Endothelial cell of umbilical vein (primary cell): Measurements from ENCODE around the gene ZNF91. TPM values are rescaled to one million over a fixed set of nuclear protein-coding genes. Genes with fewer than 3 reads are reported as not detected.
"Not testable (repeated sequence)": the region's sequence is repeated elsewhere in the genome, so short reads cannot be mapped to it uniquely, and the experiment has no call there.

Experiments used
- BruUV-seq: library from RNA; stranded (reverse); fragments of 400-500 nt; replicated peaks from 2 replicates; lab custom pipeline; 2021; lab: Mats Ljungman, UMichigan
- CTCF ChIA-PET: fragments of 300-600, 350-600 bp; sonication (Branson Sonifier 250); formaldehyde crosslinking; loops from one replicate; lab custom pipeline; 2021; ENCODE audit warnings: antibody characterized with exemption, inconsistent platforms; lab: Charles Lee
- POLR2A ChIA-PET: fragments of 300-600, 350-600 bp; sonication (Branson Sonifier 250); formaldehyde crosslinking; loops from one replicate; lab custom pipeline; 2021; ENCODE audit warnings: antibody characterized with exemption, inconsistent platforms; lab: Charles Lee
- DNase-seq: peaks from one replicate; pipeline ENCODE4 v3.0.0-alpha.2; 2011; ENCODE audit warnings: low read depth, low spot score
- FAIRE-seq: peaks from 2 replicates; lab custom pipeline; 2011; peaks lifted over from hg19 to GRCh38; lab: Jason Lieb, UNC
- H2AFZ ChIP-seq: 2 replicates; pipeline ENCODE4 v1.6.0; 2012; ENCODE audit warnings: low read depth, low read length, control low read depth, inconsistent platforms
- H3K27ac ChIP-seq: 2 replicates; pipeline ENCODE4 v1.5.1; 2011; ENCODE audit warnings: low read depth, mild to moderate bottlenecking, control low read depth, low read length, moderate library complexity; ENCODE audit not compliant: insufficient read depth
- H3K27me3 ChIP-seq, 2 experiments: 2 replicates each; pipeline versions ENCODE4 v1.6.0 to v1.6.1; 2011; ENCODE audit warnings: low read length in 2 of 2, mixed read lengths in 1 of 2; ENCODE audit not compliant: control insufficient read depth in 2 of 2, insufficient read depth in 2 of 2
- H3K36me3 ChIP-seq, 2 experiments: 2 replicates in 1 of 2; 3 replicates in 1 of 2; pipeline ENCODE4 v1.5.1; 2011; ENCODE audit warnings: low read length in 2 of 2, mild to moderate bottlenecking in 1 of 2, moderate library complexity in 1 of 2; ENCODE audit not compliant: control insufficient read depth in 2 of 2, insufficient read depth in 2 of 2; ENCODE audit errors: extremely low read depth in 1 of 2
- H3K4me1 ChIP-seq: 3 replicates; pipeline ENCODE4 v1.5.1; 2011; ENCODE audit warnings: mild to moderate bottlenecking, low read length; ENCODE audit not compliant: control insufficient read depth, insufficient read depth; ENCODE audit errors: extremely low read depth
- H3K4me2 ChIP-seq: 2 replicates; pipeline ENCODE4 v1.6.1; 2011; ENCODE audit warnings: low read length, control low read depth, mixed read lengths; ENCODE audit not compliant: insufficient read depth
- H3K4me3 ChIP-seq, 3 experiments: fragments of 200-600 bp in 1 of 3; sonication (generic), shearing (Covaris generic) in 1 of 3; replicated peaks in 1 of 3; 2 replicates each; pipeline ENCODE4 v1.5.1; 2011 to 2016; ENCODE audit warnings: control low read depth in 3 of 3, low read length in 3 of 3, mild to moderate bottlenecking in 2 of 3, inconsistent platforms in 1 of 3, low read depth in 1 of 3, moderate library complexity in 1 of 3; ENCODE audit not compliant: insufficient read depth in 1 of 3
- H3K79me2 ChIP-seq: 2 replicates; pipeline ENCODE4 v1.6.0; 2012; ENCODE audit warnings: low read length, inconsistent platforms; ENCODE audit not compliant: control insufficient read depth, insufficient read depth
- H3K9ac ChIP-seq: replicated peaks from 2 replicates; pipeline ENCODE3; 2011; ENCODE audit warnings: low read length, control low read depth; ENCODE audit not compliant: insufficient read depth; ENCODE audit errors: extremely low read depth
- H3K9me1 ChIP-seq: replicated peaks from 3 replicates; pipeline ENCODE4 v1.6.0; 2011; ENCODE audit warnings: mild to moderate bottlenecking, low read length; ENCODE audit not compliant: control insufficient read depth, insufficient read depth; ENCODE audit errors: extremely low read depth
- H3K9me3 ChIP-seq: replicated peaks from 2 replicates; pipeline ENCODE4 v1.5.1; 2012; ENCODE audit warnings: low read length, inconsistent platforms; ENCODE audit not compliant: control insufficient read depth, insufficient read depth
- H4K20me1 ChIP-seq: replicated peaks from 2 replicates; pipeline ENCODE3; 2011; ENCODE audit warnings: mild to moderate bottlenecking, low read length; ENCODE audit not compliant: control insufficient read depth, insufficient read depth; ENCODE audit errors: extremely low read depth
- CTCF ChIP-seq, 2 donors: IDR thresholded peaks; 1 replicate in 1 of 2; 2 replicates in 1 of 2; pipeline ENCODE4 v1.5.1; 2011; ENCODE audit warnings: low read length in 2 of 2, mild to moderate bottlenecking in 2 of 2, moderate library complexity in 2 of 2, control low read depth in 1 of 2, inconsistent platforms in 1 of 2, low read depth in 1 of 2; ENCODE audit not compliant: insufficient read depth in 1 of 2; ENCODE audit errors: extremely low read depth in 1 of 2
- EZH2 ChIP-seq: IDR thresholded peaks from 2 replicates; pipeline ENCODE4 v1.6.1; 2012; ENCODE audit warnings: borderline replicate concordance, low read depth, mild to moderate bottlenecking, moderate library complexity, low read length, inconsistent platforms; ENCODE audit not compliant: severe bottlenecking
- FOS ChIP-seq: IDR thresholded peaks from 2 replicates; pipeline ENCODE4 v1.6.1; 2011; ENCODE audit warnings: mild to moderate bottlenecking, low read length, moderate library complexity, borderline replicate concordance; ENCODE audit not compliant: insufficient read depth
- GATA2 ChIP-seq: IDR thresholded peaks from 2 replicates; pipeline ENCODE4 v1.7.0; 2011; ENCODE audit warnings: low read depth, mild to moderate bottlenecking, moderate library complexity, mixed read lengths, low read length; ENCODE audit not compliant: insufficient read length, insufficient read depth
- JUN ChIP-seq: IDR thresholded peaks from 2 replicates; pipeline ENCODE4 v1.6.1; 2011; ENCODE audit warnings: borderline replicate concordance, low read depth; ENCODE audit not compliant: insufficient read length, insufficient read depth
- MAX ChIP-seq: IDR thresholded peaks from 2 replicates; pipeline ENCODE4 v1.6.1; 2011; ENCODE audit not compliant: insufficient read depth, insufficient read length
- MYC ChIP-seq: IDR thresholded peaks from one replicate; pipeline ENCODE4 v1.6.1; 2011; ENCODE audit warnings: mild to moderate bottlenecking, low read depth, low read length
- POLR2A ChIP-seq: IDR thresholded peaks from 2 replicates; pipeline ENCODE4 v1.6.1; 2012; ENCODE audit warnings: low read depth, mild to moderate bottlenecking, control low read depth, low read length
- POLR2AphosphoS5 ChIP-seq: IDR thresholded peaks from 2 replicates; pipeline ENCODE4 v1.6.1; 2012; ENCODE audit warnings: low read depth, mild to moderate bottlenecking, control low read depth, low read length, moderate library complexity; ENCODE audit not compliant: insufficient read depth
- dilution Hi-C: fragments of 300-500 bp; cut with MboI; formaldehyde crosslinking; loops from one replicate; pipeline ENCODE4 v1.15.0; 2019; ENCODE audit warnings: low sequenced_read_pairs; ENCODE audit not compliant: extremely low pct_ligation_motif_present
- intact Hi-C: fragments of 100-400 bp; cut with micrococcal nuclease; formaldehyde crosslinking; loops from one replicate; pipeline ENCODE4 v1.10.0; 2022
- polyA plus RNA-seq, 4 experiments: library from polyadenylated mRNA; depleted of rRNA in 3 of 4; stranded (reverse) in 3 of 4; unstranded in 1 of 4; fragments of >200 nt; gene quantifications; 2 replicates each; pipeline versions ENCODE4 v1.2.1 to v1.2.3, GENCODE V29; 2011 to 2012; ENCODE audit warnings: missing spikeins in 1 of 4
- total RNA-seq: library from RNA; stranded (reverse); gene quantifications from 2 replicates; pipeline ENCODE4 v1.2.3, GENCODE V29; 2021

ZNF91 gene
- total and polyA plus RNA-seq, 2 donors (not counting 3 experiments of a cell fraction or from before 2014, with no cell fraction given), result 9.6 to 17.0 TPM

GRCh38 chr19:23318941-23319340, 76.3 kb downstream of the ZNF91 start:
- H3K4me3 ChIP-seq, POLR2A ChIA-PET, intact Hi-C loops, H3K36me3 ChIP-seq, H3K9me3 ChIP-seq, BruUV-seq, H2AFZ ChIP-seq, H3K27me3 ChIP-seq, FAIRE-seq, H3K4me2 ChIP-seq, CTCF ChIA-PET, H3K9ac ChIP-seq, H4K20me1 ChIP-seq, H3K9me1 ChIP-seq, H3K4me1 ChIP-seq, H3K27ac ChIP-seq, DNase-seq, dilution Hi-C loops, H3K79me2 ChIP-seq: not testable (repeated sequence)

GRCh38 chr19:23318143-23318542, 77.1 kb downstream of the ZNF91 start:
- no peaks in the 10 kb centered on the region for H3K4me1 ChIP-seq
- dilution Hi-C loops, result no loop called here
- no peaks in the 10 kb centered on the region for H3K36me3 ChIP-seq
- no peak overlapping the region for H3K9ac ChIP-seq
- FAIRE-seq, result no peak
- CTCF ChIA-PET, result no interaction called here
- POLR2A ChIA-PET, result no interaction called here
- BruUV-seq, result no TSS peak
- intact Hi-C loops, result no loop called here
- H3K27me3 ChIP-seq, result no peaks in the 10 kb centered on the region
- no peak overlapping the region for H3K27ac ChIP-seq
- no peak overlapping the region for H3K4me2 ChIP-seq
- no peaks in the 10 kb centered on the region for H3K9me1 ChIP-seq
- no peak overlapping the region for H3K4me3 ChIP-seq
- H3K79me2 ChIP-seq, result no peaks in the 10 kb centered on the region
- TF ChIP-seq FOS (no peak), CTCF (IDR thresholded peaks at IDR 0.05; ENCODE audit: extremely low read depth in 1 of 2, insufficient read depth in 1 of 2, low read depth in 1 of 2, low read length in 2 of 2) (no peak), POLR2AphosphoS5 (no peak), POLR2A (no peak), JUN (no peak), MYC (no peak), EZH2 (no peak), MAX (no peak), GATA2 (no peak)
- no peaks in the 10 kb centered on the region for H4K20me1 ChIP-seq
- H3K9me3 ChIP-seq, result no peaks in the 10 kb centered on the region
- no peak overlapping the region for H2AFZ ChIP-seq
- no peak for DNase-seq
